GM19438 (cell line): Measurements from ENCODE around the gene ZDHHC12.

Experiments
- ATAC-seq: cut with Tn5 transposase; IDR thresholded peaks from one replicate; pipeline ENCODE4 v1.9.1; 2021; ENCODE audit warnings: low read depth; ENCODE audit not compliant: unreplicated experiment

ZDHHC12 gene, protein sequence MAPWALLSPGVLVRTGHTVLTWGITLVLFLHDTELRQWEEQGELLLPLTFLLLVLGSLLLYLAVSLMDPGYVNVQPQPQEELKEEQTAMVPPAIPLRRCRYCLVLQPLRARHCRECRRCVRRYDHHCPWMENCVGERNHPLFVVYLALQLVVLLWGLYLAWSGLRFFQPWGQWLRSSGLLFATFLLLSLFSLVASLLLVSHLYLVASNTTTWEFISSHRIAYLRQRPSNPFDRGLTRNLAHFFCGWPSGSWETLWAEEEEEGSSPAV

DNA sequence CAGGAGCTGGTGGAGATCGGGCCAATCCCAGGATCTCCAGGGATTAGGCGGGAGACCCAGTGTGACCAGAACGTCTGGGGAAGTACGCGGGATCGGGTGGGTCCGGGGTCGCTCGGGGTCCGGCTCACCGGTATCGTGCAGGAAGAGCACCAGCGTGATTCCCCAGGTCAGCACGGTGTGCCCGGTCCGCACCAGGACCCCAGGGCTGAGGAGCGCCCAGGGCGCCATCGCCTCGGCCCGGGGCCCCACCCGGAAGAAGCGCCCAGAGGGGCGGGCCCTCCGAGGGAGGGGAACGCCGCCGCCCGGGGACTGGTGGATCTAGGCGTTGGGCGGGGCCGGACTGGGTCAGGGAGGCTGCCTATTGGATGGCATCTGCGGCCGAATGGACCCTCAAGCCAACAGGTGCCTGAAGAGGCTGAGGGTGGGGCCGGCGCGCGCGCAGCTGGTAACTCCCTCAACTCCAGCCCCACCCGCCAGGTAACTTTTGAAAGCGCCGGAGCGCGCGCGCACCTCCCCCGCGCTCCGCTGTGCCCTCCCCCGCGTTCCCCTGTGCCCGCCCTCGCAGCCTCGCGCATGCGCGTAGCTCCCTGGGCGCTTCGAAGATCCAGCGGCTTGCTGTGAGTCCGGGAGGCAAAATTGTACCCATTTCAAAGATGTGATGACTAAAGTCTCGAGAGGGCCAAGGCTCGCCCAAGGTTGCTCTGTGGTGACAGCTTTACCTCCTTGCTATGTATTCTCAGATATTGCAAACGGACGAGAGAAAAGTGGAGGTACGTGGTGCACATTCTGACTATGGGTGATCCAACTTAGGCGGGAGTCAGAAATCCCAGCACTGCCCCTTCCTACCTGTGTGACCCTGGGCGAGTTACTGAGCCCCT, at the start of gene ZDHHC12:
ZDHHC12 (minus strand) TSS at position 262 of the 878 bp plus-strand sequence; CDS start at position 228, 34 bp downstream.
- ATAC-seq = peak; percentile 83

DNA sequence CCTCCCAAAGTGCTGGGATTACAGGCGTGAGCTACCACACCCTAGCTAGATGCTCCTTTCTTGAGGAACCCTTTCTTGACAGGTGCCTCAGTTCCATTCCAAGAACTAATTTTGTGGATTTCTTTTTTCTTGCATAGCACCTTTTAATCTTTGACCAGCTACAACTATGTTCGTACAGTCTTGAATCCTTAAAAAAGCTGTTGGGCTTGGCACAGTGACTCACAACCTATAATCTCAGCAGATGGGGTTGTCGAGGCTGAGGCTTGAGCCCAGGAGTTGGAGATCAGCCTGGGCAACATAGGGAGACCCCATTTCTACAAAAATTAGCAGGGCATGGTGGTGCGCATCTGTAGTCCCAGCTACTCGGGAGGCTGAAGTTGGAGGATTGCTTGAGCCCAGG, 49.1 kb upstream of the ZDHHC12 start:
- no peak for ATAC-seq

DNA sequence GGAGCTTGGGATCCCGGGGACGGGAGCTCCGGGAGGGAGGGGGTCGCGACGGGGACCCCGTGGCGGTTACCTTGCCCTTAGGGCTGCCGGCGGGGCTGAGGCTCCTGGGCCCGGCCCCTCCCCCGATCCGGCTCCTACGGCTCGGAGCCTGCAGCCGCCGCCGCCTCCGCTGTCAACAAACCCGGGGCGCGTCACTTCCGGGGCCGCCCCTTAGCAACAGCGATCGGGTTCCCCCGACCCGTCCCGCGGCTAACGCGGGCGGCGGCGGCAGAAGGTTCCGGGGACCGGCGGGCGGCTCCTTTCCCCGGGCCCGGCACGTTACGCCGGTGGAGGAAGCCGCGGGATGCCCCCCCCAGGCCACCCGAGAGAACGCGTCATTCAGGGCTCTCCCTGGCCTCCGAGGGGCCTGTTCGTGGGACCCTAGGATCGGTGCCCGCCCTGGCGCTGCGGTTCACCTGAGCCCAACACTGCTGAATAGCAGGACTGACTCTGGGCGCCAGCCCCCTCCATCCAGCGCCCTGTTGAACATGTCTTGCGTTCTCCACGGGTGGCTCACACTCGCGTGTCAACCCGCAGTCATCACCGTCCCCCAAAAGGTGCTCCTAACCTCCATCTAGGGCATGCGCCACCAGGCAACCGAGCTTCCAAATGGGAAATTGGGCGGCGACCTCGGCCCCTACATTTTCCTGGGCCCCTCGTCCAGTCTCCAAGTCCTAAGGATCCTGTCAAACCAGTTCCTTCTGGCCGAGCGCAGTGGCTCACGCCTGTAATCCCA, 48.0 kb upstream of the ZDHHC12 start, which contains the start of gene ZER1:
ZER1 (minus strand) TSS at position 183 of the 775 bp plus-strand sequence. CDS start 16,362 bp downstream, outside the sequence.
- ATAC-seq = peak; percentile 85

DNA sequence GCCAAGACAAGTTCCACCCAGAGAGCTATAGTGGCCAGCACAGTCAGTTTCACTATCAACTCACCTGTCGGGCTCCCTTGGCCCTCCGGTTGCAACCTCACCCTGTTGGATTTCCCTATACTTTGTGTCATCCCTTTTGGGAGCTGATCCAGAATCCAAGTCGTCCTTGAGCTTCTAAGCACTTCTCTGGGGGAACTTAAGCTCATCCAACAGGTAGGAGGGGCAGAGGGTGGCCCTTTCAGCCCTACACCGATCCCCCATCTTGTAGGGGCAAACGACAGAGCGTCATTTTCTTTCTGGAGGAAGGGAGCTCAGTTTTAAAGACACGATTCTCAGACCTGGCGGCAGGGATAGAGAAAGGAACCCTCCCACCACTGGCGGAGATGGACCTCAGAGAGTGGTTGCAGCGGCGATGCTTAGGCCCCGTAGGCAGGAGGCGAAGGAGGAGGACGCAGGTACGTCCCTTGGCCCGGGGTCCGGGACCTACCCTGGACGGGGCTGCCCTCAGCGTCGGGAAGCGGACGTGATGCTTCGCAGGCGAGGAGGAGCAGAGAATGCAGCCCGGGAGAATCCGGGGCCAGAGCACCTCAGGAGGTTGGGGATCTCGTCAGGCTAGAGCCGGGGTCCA, 47.3 kb upstream of the ZDHHC12 start:
- peak; percentile 11 for ATAC-seq

DNA sequence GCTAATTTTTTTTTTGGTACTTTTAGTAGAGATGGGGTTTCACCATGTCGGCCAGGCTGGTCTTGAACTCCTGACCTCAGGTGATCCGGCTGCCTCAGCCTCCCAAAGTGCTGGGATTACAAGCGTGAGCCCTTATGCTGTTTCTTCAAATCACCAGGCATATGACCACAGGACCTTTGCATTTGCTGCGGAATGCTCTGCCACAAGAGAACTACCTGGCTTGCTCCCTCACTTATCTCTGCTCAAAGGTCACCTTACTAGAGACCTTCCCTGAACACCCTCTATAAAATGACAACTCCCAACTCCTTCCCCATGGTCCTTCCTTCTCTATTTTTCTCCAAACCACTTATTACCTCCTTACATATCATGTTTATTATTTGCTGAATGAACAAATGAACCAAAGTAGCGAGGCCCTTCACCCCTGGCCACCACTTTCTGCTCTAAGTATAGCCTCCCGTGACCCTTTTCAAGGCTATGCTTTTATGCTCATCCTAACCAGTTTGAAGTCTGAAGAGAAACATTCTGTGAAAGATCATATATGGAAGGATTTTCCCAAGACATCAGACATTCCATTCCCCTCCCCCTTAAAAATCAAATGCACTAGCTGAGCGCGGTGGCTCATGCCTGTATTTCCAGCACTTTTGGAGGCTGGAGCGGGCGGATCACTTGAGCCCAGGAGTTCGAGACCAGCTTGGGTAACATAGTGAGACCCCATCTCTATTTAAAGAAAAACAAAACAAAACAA, 46.5 kb upstream of the ZDHHC12 start:
- ATAC-seq = no peak

DNA sequence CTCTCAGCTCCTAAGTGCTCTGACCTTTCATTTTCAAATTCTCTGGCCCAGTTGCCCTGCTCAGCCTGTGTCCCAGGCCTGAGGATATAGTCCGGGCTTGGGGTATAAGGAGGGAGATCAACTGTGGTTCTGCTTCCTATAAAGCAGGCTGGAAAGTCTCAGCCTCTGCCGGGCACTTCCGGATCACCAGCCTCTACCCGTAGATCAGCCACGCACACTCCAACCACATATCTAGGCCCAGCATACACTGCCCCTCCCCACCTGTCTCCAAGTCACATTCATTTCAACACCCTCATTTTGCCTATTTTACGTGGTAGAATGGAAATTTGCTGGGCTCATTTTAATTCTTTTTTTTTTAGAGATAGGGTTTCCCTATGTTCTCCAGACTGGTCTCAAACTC, 44.7 kb upstream of the ZDHHC12 start:
- ATAC-seq = no peak

DNA sequence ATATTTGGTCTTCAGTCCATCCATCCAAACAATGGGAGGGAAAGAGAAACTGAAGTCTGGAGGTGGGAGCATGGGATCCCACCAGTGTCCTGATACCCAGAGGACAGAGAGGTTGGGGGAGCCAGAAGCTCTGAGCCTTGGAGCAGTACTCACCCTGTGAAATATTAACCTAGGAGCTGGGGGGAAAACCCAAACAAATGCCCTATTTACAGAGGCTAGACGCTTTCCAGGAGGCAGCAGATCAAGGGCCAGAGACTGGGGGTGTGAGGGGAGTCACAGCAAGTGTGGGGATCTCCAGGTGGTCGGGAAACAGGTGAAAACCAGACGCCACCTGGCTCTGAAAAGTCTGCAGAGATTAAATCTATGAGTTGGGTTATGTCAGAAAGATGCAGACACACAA, 41.6 kb upstream of the ZDHHC12 start:
- ATAC-seq = no peak

DNA sequence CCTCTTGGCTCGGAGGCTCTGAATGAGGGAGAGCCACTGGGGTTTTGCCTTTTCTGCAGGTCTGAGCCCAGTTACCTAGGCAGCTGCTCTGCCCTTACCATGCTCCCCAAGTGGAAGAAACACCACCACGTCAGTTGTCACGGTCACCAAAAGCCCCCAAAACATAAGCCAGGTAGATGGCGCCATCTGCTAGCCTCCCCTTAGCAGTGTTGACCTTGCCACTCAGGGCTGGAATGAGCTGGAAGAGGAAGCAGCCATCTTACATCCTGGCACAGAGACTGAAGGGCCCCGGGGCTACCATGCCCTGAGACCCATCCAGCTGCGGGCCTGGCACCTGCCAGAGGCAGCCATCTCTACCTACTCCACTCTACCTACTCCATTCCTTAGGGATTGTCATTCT, 40.4 kb upstream of the ZDHHC12 start:
- ATAC-seq = no peak

DNA sequence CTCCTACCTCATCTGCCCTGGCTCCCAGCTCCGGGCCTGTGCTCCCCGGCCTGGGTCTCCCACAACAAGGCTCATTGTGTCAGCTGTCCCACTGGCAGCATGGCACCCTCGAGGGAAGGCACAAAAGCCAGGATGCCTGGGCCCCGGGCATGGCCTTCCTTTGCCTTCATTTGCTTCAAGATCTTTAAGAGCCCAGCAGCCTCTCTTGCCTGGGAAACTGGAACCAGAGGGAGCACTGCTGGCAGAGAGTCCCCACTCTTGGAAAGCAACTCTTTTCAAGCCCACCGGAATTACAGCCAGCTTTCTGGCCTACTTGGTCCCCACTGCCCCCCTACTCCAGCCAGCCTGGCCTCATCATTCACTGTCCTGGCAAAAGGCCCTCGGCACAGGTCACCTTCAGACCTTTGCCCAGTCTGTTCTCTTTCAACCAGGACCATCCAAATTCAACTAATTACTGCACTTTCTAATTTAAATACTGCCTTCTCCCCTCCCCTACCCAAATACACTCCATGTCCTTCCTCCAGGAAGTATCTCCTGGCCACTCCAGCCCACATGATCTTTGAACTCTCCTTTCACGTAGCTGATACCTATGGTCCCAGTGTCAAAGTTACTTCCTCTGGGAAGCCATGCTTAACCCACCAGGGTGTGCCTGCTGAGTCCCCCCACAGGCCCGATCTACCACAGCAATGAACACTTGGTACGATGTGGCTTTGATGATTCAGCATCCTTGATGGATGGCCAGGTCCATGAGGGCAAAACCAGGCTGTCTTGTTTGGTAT, 38.9 kb upstream of the ZDHHC12 start:
- no peak for ATAC-seq

DNA sequence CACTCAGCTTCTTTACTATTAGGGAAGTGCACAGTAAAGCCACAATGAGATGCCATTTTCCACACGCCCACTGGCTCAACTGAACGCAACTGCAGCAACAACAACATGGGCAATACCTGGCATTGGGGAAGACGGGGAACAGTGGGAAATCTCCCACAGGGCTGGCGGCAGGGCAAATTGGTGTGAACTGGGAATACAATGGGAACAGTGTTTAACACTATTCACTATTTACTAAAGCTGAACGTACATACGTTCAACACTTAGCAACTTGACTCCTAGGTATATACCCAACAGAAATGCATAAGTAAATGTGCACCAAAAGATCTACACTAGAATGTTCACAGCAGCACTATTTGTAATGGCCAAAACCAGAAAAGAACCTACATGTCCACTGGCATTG, 33.7 kb upstream of the ZDHHC12 start:
- ATAC-seq = no peak

DNA sequence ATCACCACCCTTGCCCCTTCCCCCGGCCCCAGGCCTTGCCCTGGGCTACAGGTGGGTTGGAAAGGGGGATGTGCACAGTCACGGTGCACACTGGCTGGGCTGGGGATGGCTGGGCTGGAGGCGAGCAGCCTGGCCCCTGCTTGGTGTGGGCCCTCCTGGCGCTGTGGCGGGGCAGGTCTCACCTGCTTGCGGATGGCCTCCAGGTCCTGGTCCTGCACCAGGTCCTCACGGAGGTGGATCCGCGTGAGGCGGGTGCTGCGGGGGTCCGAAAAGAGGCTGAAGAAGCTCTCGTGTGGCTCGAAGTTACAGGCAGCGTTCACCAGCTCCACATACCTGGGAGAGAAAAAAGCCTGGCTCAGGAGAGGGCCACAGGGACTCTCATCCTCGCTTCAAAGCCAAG, 29.7 kb upstream of the ZDHHC12 start:
- ATAC-seq = no peak

DNA sequence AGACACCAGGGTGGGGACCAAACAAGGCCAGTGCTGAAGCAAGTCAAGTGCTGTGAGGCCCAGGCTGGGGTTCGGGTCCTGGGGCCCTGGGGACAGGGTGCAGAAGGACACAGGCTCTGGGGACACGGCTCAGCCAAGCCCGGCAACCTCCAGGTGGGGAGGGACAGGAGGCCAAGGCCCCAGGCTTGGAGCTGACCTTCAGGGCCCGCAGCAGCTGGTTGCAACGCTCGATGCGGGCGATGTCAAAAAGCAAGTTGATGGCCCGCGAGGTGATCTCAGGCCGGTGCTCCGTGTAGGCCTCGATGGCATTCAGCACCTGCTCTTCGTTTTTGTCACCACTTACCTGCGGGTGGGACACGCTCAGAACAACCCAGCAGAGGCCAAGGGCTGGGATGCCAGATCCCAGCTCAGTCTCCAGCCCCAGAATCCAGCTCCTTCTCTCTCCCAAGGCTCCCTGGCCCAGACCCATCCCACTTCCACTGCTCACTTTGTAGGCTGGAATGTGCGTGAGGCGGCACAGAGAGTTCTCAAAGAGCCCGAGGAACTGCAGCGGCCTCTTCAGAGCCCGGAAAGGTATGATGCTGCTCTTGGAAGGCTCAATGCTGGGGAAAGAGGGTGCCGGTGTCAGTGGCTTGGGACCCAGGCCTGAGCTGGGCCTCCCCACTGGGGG, 27.1 kb upstream of the ZDHHC12 start:
- ATAC-seq = no peak

DNA sequence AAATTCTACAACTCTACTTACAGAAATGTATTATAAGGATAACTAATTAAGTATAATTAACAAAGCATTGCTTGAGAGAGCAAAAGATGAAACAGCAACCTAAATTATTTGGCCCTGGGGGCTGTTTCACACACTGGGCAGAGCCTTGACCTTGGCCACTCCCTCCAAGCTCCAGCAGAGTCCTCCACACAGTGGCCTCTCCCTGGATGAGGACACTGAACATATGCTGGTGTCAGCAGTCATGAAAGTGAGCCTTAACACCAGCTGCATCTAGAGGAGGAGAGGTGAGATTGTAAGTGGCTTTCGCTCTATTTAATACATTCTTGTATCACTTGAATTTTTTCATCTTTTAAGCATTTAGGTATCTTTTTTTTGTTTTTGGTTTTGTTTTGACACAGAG, 23.3 kb upstream of the ZDHHC12 start:
- ATAC-seq = no peak

DNA sequence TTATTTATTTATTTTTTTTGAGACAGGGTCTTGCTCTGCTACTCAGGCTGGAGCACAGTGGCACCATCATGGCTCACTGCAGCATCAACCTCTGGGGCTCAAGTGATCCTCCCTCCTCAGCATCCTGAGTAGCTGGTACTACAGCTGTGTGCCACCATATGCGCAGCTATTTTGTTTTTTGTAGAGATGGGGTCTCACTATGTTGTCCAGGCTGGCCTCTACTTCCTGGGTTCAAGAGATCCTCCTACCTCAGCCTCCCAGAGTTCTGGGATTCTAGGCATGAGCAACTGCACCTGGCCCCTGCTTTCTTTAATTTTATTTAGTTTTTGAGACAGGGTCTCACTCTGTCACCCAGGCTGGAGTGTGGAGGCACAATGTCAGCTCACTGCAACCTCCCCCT, 19.5 kb upstream of the ZDHHC12 start:
- ATAC-seq = no peak

DNA sequence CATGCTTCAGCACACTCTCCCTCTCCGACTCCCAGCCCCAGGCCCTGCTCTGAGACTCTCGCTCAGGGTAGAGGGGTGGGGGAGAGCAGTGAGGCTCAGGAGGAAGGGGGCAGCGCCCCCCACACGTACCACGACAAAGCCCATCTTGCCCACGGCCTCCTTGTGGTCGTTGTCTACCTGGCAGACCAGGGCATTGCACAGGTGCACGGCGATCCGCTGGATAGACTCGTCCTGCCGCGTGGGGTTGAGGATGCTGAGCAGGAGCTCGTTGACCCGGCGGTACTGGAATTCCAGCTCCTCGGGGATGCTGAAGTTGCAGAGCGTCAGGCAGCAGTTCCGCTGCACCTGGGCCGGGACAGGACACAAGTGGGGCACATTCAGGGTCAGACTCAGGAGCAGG, 18.5 kb upstream of the ZDHHC12 start:
- ATAC-seq = no peak

DNA sequence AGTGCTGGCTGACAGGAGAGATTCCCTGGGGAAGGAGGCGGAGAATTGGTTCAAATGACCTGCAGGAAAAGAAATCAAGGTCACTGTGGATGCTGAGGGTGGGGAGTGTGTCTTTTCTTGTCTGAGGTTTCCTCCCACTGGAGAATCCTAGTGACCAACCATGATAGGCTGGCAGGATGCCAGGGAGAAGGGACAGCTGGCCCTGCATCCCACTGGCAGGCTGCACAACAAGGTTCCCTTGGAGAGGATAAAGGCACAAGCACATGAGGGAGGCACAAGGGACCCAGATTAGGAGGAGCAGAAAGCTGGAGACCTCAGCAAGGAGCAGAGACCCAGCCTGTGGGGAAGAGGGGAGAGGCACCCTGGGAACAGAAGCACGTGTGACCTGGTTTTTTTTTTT, 11.4 kb upstream of the ZDHHC12 start:
- no peak for ATAC-seq

DNA sequence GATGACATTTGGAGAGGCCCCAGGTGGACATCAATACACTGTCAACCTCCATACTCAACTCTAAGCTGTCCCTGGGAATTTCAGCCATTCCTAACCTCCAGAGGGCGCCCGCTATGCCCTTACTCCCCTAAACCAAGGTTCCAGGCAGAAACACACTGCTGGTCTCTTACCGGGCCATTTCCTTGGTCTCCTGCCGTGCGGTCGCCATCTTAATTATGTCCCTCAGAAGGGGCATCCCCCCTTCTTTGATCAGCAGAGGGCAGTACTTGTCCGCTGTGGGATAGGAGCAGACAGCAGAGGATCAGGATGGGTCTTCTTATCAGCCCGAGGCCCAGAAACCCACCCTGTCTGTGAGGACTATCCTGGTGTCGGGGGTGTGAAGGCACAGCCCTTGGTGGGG, 9.3 kb upstream of the ZDHHC12 start:
- ATAC-seq = no peak

DNA sequence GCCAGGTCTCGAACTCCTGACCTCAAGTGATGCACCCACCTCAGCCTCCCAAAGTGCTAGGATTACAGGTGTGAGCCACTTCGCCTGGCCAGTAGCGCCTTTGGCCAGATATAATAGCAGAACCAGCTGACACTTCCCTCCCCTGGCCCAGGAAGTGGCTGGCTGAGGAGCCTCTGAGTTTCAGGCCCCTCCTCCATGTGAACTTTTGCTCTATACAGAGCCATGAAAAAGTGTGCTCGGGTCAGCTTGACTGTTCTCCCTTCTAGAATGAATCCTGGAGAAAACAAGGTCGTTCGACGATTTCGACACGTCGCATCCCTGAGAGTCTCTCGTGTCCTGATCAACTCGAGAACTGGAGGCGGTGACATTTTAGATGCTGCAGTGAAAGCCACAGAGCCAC, 8.6 kb upstream of the ZDHHC12 start:
- ATAC-seq = no peak

DNA sequence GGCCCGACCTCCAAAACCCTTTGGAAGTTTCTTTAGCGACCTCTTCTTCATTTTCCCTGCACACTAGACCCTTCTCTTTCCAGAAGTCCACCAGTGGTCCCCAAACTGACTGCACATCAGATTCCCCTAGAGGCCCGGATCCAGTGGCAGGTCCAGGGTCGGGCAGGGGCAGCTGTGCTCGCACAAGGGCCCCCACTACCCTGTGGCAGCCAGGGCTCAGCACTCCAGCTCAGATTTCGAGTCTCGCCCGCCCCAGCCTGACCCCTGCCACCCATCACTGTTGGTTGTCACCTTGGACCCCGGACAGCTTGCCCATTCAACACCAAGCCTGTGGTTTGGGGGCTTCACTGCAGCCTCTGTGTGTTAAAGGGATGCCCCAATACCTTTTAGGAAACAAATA, 7.8 kb upstream of the ZDHHC12 start:
- ATAC-seq = no peak
